ENCODE data around the gene DNHD1. TPM values are rescaled to one million over a fixed set of nuclear protein-coding genes. Genes with fewer than 3 reads are reported as not detected.

Gene DNHD1
- total and polyA plus RNA-seq, 2 of the 4 experiments (the other 2 are of a cell fraction): 1.8 to 3.6 TPM

- no peak; the same call in 1 of the 2 replicates for TF ChIP-seq MXI1 (IDR thresholded peaks at IDR 0.05; ENCODE audit: borderline replicate concordance, low read depth, low read length)
- no peak for TF ChIP-seq SMC3 (IDR thresholded peaks at IDR 0.05; ENCODE audit: low read depth, low read length)
- TF ChIP-seq MAFK (IDR thresholded peaks at IDR 0.05; ENCODE audit: low read depth, low read length): no peak
These were observed 115.3 kb downstream of the DNHD1 start, which contains the start of gene TAF10 (continued) for GRCh38 chr11:6612213-6613041.

GRCh38 chr11:6613496-6613895 is 116.4 kb downstream of the DNHD1 start:
- Histone ChIP-seq H3K18ac (ENCODE audit: low read depth, low read length) (no peak overlapping the region), H2BK5ac (ENCODE audit: low read depth, low read length, poor library complexity, severe bottlenecking) (no peak overlapping the region), H4K91ac (ENCODE audit: insufficient read depth, low read depth, low read length) (no peak overlapping the region), H3K4me2 (ENCODE audit: low read depth, low read length) (no peak overlapping the region), H2AK5ac (ENCODE audit: low read depth, low read length) (no peak overlapping the region), H3K23ac (ENCODE audit: low read depth, low read length) (no peak overlapping the region), H3K14ac (replicated peaks; ENCODE audit: low read depth, low read length) (no peak overlapping the region), H3K4me1 (ENCODE audit: control insufficient read depth, insufficient read depth, low read length) (peaks cover 24% of the 10 kb centered on the region), H4K20me1 (ENCODE audit: insufficient read depth, low read length) (peaks cover 12% of the 10 kb centered on the region), H3K27me3 (ENCODE audit: control insufficient read depth, insufficient read depth, low read length) (no peaks in the 10 kb centered on the region), H3K9me1 (ENCODE audit: insufficient read depth, low read length) (peaks cover 34% of the 10 kb centered on the region), H2BK20ac (ENCODE audit: low read depth, low read length) (no peak overlapping the region), H2AFZ (replicated peaks; ENCODE audit: low read length, poor library complexity) (no peak overlapping the region), H3K4me3 (ENCODE audit: insufficient read depth, low read depth, low read length) (no peak overlapping the region), H3K9ac (ENCODE audit: low read depth, low read length) (no peak overlapping the region), H4K8ac (ENCODE audit: low read depth in 2 of 2, low read length in 2 of 2) (0 out of 4 replicates have a peak overlapping the region, but pooled peaks of 1 of the 2 experiments have one; percentile 98), H2AK9ac (replicated peaks; ENCODE audit: low read depth, low read length, poor library complexity) (no peak overlapping the region), H3K9me3 (ENCODE audit: control insufficient read depth, insufficient read depth, low read length) (no peaks in the 10 kb centered on the region), H3K79me1 (ENCODE audit: low read depth in 1 of 2, low read length in 2 of 2) (peaks cover 24 to 82% of the 10 kb centered on the region in 2 experiments), H3K4ac (ENCODE audit: low read depth, low read length) (no peak overlapping the region), H2BK120ac (ENCODE audit: low read depth, low read length) (no peak overlapping the region), H4K5ac (ENCODE audit: low read depth, low read length) (no peak overlapping the region), H2BK15ac (ENCODE audit: low read depth, low read length) (no peak overlapping the region), H3K27ac (ENCODE audit: insufficient read depth, low read length) (no peak overlapping the region), H3K56ac (ENCODE audit: extremely low read depth, insufficient read depth, low read length) (no peak overlapping the region), H3K36me3 (ENCODE audit: control insufficient read depth, insufficient read depth, low read length) (peaks cover 55% of the 10 kb centered on the region)
- intact Hi-C loops (cut with micrococcal nuclease): no loop called here
- dilution Hi-C loops (cut with HindIII; ENCODE audit: low sequenced_read_pairs, unreplicated experiment): no loop called here
- ATAC-seq (ENCODE audit: low read depth): no peak
- POLR2A ChIA-PET (ENCODE audit: unreplicated experiment): no interaction called here
- in situ Hi-C loops (cut with MboI; ENCODE audit: low sequenced_read_pairs): no loop called here
- CTCF ChIA-PET: interaction anchor here (0.8 to 1.1 kb wide), 3 partner anchors 10 to 235 kb away, joined by 3 read pairs; partner anchors contain the start of gene ILK
- no peak for DNase-seq
- no peak for TF ChIP-seq POLR2A (IDR thresholded peaks at IDR 0.05; ENCODE audit: low read depth, low read length)
- no peak for TF ChIP-seq RCOR1 (IDR thresholded peaks at IDR 0.05; ENCODE audit: insufficient replicate concordance, low read length)
- no peak for TF ChIP-seq RAD21 (IDR thresholded peaks at IDR 0.05; ENCODE audit: low read length)
- TSS peak; percentile 65 for BruUV-seq (replicated peaks)
- 100% methylated on average over 2 of the region's 3 CpGs; no CpG with 5 or more reads in 1 of the 2 experiments for WGBS, 2 experiments (ENCODE audit: extremely low coverage in 2 of 2, insufficient read length in 1 of 2)
